ENCODE data around the gene MDFI. TPM values are rescaled to one million over a fixed set of nuclear protein-coding genes. Genes with fewer than 3 reads are reported as not detected.
A peak's percentile ranks its signal among the peaks of the same experiment; 100 is the strongest.

Gene MDFI
- total RNA-seq, 1 donor from 2014 or later = 75.9 TPM

- Mint-ChIP-seq H3K27ac (ENCODE audit: unreplicated experiment) (peak overlapping the region; percentile 73), H3K4me3 (ENCODE audit: unreplicated experiment) (no peak overlapping the region), H3K9me3 (ENCODE audit: unreplicated experiment) (no peaks in the 10 kb centered on the region), H3K27me3 (ENCODE audit: unreplicated experiment) (no peaks in the 10 kb centered on the region), H3K4me1 (ENCODE audit: unreplicated experiment) (peaks cover 89% of the 10 kb centered on the region), H3K36me3 (ENCODE audit: unreplicated experiment) (peaks cover 22% of the 10 kb centered on the region)
- TF ChIP-seq CTCF (IDR thresholded peaks at IDR 0.05) = no peak
- no peak for DNase-seq (ENCODE audit: extremely low spot score, unreplicated experiment)
Measured at GRCh38 chr6:41644297-41644879, 6.1 kb downstream of the MDFI start.

DNA sequence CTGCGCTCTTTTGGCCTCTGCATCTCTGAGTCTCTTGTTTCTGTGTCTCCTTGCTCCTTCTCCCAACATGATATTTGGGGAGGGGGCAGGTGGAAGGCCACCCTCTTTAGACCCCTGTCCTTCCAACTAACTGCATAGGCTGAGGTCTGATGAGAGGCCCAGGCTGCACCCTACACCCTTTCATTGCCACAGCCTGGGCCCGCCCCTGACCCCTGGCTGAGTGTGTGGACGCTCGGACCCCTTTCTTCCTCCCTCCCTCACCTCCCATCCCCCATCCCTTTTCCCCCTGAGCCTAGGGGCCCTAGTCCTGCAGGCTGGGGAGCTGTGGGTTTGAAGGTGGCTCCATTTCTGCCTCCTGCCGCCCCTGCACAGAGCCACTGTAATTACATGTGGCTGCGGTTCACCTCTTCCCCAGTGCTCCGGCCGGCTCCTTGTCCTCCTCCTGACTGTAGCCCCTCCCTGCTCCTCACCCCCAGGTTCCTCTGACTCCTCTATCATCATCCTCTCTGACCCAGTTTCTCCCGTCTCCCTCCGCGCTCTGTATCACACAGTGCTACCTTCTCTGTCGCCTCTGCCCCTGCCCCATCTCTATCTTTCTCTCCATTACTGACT lies 6.8 kb downstream of the MDFI start:
- peak overlapping the region; percentile 34 for H3K4me3 Mint-ChIP-seq (ENCODE audit: unreplicated experiment)
- no peaks in the 10 kb centered on the region for H3K9me3 Mint-ChIP-seq (ENCODE audit: unreplicated experiment)
- H3K36me3 Mint-ChIP-seq (ENCODE audit: unreplicated experiment) = peaks cover 26% of the 10 kb centered on the region
- TF ChIP-seq CTCF (IDR thresholded peaks at IDR 0.05) = no peak
- H3K4me1 Mint-ChIP-seq (ENCODE audit: unreplicated experiment) = peaks cover 84% of the 10 kb centered on the region
- H3K27me3 Mint-ChIP-seq (ENCODE audit: unreplicated experiment) = no peaks in the 10 kb centered on the region
- peak overlapping the region; percentile 46 for H3K27ac Mint-ChIP-seq (ENCODE audit: unreplicated experiment)
- no peak for DNase-seq (ENCODE audit: extremely low spot score, unreplicated experiment)

- no peaks in the 10 kb centered on the region for H3K27me3 Mint-ChIP-seq (ENCODE audit: unreplicated experiment)
- no peak overlapping the region for H3K27ac Mint-ChIP-seq (ENCODE audit: unreplicated experiment)
- peaks cover 73% of the 10 kb centered on the region for H3K4me1 Mint-ChIP-seq (ENCODE audit: unreplicated experiment)
- no peak overlapping the region for H3K4me3 Mint-ChIP-seq (ENCODE audit: unreplicated experiment)
- no peaks in the 10 kb centered on the region for H3K9me3 Mint-ChIP-seq (ENCODE audit: unreplicated experiment)
- no peak for TF ChIP-seq CTCF (IDR thresholded peaks at IDR 0.05)
- peaks cover 28% of the 10 kb centered on the region for H3K36me3 Mint-ChIP-seq (ENCODE audit: unreplicated experiment)
- no peak for DNase-seq (ENCODE audit: extremely low spot score, unreplicated experiment)
Measured at GRCh38 chr6:41646026-41646795, 7.9 kb downstream of the MDFI start.

GRCh38 chr6:41647061-41647511 lies 8.8 kb downstream of the MDFI start:
- Mint-ChIP-seq H3K27me3 (ENCODE audit: unreplicated experiment) (no peaks in the 10 kb centered on the region), H3K27ac (ENCODE audit: unreplicated experiment) (peak overlapping the region; percentile 65), H3K36me3 (ENCODE audit: unreplicated experiment) (peaks cover 31% of the 10 kb centered on the region), H3K4me3 (ENCODE audit: unreplicated experiment) (peak overlapping the region; percentile 29), H3K4me1 (ENCODE audit: unreplicated experiment) (peaks cover 69% of the 10 kb centered on the region), H3K9me3 (ENCODE audit: unreplicated experiment) (no peaks in the 10 kb centered on the region)
- TF ChIP-seq CTCF (IDR thresholded peaks at IDR 0.05) = no peak
- DNase-seq (ENCODE audit: extremely low spot score, unreplicated experiment) = no peak

DNA sequence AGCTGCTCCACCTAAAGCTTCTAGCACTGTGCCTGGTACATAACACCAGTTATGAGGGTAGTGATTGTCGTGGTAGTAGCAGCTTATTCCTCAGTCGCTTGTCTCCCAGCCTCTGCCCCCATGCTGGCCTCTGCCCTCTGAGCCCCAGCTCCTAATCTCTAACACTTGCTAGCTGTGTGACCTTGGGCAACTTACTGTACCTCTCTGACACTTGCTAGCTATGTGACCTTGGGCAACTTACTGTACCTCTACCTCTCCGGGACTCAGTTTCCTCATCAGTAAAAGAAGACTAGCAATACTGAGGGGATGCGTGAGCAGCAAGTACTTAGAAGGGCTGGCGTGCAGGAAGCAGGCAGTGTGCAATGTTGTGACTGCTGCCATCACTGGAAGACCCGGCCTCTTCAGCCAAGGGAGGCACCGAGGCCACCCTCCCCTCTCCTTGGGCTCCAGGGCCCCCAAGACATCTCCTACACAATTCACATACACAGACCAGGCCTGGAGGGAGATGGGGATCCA lies 9.9 kb downstream of the MDFI start:
- Mint-ChIP-seq H3K4me1 (ENCODE audit: unreplicated experiment) (peaks cover 68% of the 10 kb centered on the region), H3K27ac (ENCODE audit: unreplicated experiment) (peak overlapping the region; percentile 45), H3K9me3 (ENCODE audit: unreplicated experiment) (no peaks in the 10 kb centered on the region), H3K36me3 (ENCODE audit: unreplicated experiment) (peaks cover 34% of the 10 kb centered on the region), H3K4me3 (ENCODE audit: unreplicated experiment) (no peak overlapping the region), H3K27me3 (ENCODE audit: unreplicated experiment) (no peaks in the 10 kb centered on the region)
- DNase-seq (ENCODE audit: extremely low spot score, unreplicated experiment) = no peak
- TF ChIP-seq CTCF (IDR thresholded peaks at IDR 0.05) = no peak

Measured in osteocyte (in vitro differentiated cells).